ENCODE results near the gene PLPP1.

- TF ChIP-seq EZH2phosphoT487 (IDR thresholded peaks at IDR 0.05; ENCODE audit: insufficient read depth, low read depth) (no peak), EZH2 (IDR thresholded peaks at IDR 0.05; ENCODE audit: insufficient read depth, poor library complexity, severe bottlenecking) (no peak)
Measured at GRCh38 chr5:55551904-55552303, 17.1 kb upstream of the PLPP1 start.

Data from GM23248 (cell line).